PC-3 (cell line): ENCODE results near the gene PPP2R3A. TPM values are rescaled to one million over a fixed set of nuclear protein-coding genes. Genes with fewer than 3 reads are reported as not detected.

Source experiments
- ATAC-seq: fragments of 200-7000 bp; cut with Tn5 transposase; 2 replicates; pipeline ENCODE4 v1.9.1; 2020; ENCODE audit warnings: mild to moderate bottlenecking, moderate library complexity
- BruUV-seq: library from RNA; stranded (reverse); fragments of 400-500 nt; replicated peaks from 2 replicates; lab custom pipeline; 2021; lab: Mats Ljungman, UMichigan
- CTCF ChIA-PET: fragments of 300-600 bp; sonication (Branson Sonifier 250); formaldehyde crosslinking; loops from one replicate; lab custom pipeline; 2022; ENCODE audit warnings: antibody characterized with exemption; lab: Charles Lee
- POLR2A ChIA-PET: fragments of 300-600 bp; sonication (Branson Sonifier 250); formaldehyde crosslinking; loops from one replicate; lab custom pipeline; 2022; ENCODE audit warnings: antibody characterized with exemption; ENCODE audit not compliant: unreplicated experiment; lab: Charles Lee
- DNase-seq: peaks from one replicate; pipeline ENCODE4 v3.0.0-alpha.2; 2015
- H2AFZ ChIP-seq: fragments of 300-600 bp; sonication (generic); 2 replicates; pipeline ENCODE4 v1.6.0; 2016; ENCODE audit warnings: antibody characterized with exemption, low read length
- H3F3A ChIP-seq: fragments of 300-600 bp; sonication (generic); one replicate; pipeline ENCODE4 v1.6.0; 2017; ENCODE audit warnings: antibody characterized with exemption, low read length, control low read depth, mild to moderate bottlenecking; ENCODE audit not compliant: unreplicated experiment
- H3K27ac ChIP-seq: fragments of 300-600 bp; sonication (generic); 2 replicates; pipeline ENCODE4 v1.5.1; 2016; ENCODE audit warnings: mild to moderate bottlenecking, low read length
- H3K27me3 ChIP-seq: fragments of 300-600 bp; sonication (generic); 2 replicates; pipeline ENCODE4 v1.6.1; 2016; ENCODE audit warnings: low read length, mixed read lengths
- H3K36me3 ChIP-seq: fragments of 300-600 bp; sonication (generic); 2 replicates; pipeline ENCODE4 v1.6.1; 2016; ENCODE audit warnings: low read depth, mixed run types, low read length, mixed read lengths
- H3K4me1 ChIP-seq: fragments of 300-600 bp; sonication (generic); 2 replicates; pipeline ENCODE4 v1.5.1; 2016; ENCODE audit warnings: low read length; ENCODE audit not compliant: insufficient read depth
- H3K4me2 ChIP-seq: fragments of 300-600 bp; sonication (generic); 2 replicates; pipeline ENCODE4 v1.6.0; 2016; ENCODE audit warnings: low read length
- H3K4me3 ChIP-seq: fragments of 300-600 bp; sonication (generic); 2 replicates; pipeline ENCODE4 v1.5.1; 2016; ENCODE audit warnings: mild to moderate bottlenecking, low read length, mixed read lengths
- H3K79me2 ChIP-seq: fragments of 300-600 bp; sonication (generic); 2 replicates; pipeline ENCODE4 v1.6.1; 2017; ENCODE audit warnings: low read length, mixed read lengths
- H3K9ac ChIP-seq: fragments of 300-600 bp; sonication (generic); 2 replicates; pipeline ENCODE4 v1.6.0; 2016; ENCODE audit warnings: mild to moderate bottlenecking, low read length
- H3K9me2 ChIP-seq: fragments of 300-600 bp; sonication (generic); replicated peaks from 2 replicates; pipeline ENCODE4 v1.6.1; 2016; ENCODE audit warnings: mixed run types, low read length, mixed read lengths
- H3K9me3 ChIP-seq: fragments of 300-600 bp; sonication (generic); 2 replicates; pipeline ENCODE4 v1.6.1; 2016; ENCODE audit warnings: low read length, mixed read lengths
- H4K20me1 ChIP-seq: fragments of 300-600 bp; sonication (generic); 2 replicates; pipeline ENCODE4 v1.6.1; 2016; ENCODE audit warnings: low read length, mixed read lengths
- EZH2 ChIP-seq: fragments of 300-600 bp; sonication (generic); IDR thresholded peaks from one replicate; pipeline ENCODE4 v1.6.1; 2017; ENCODE audit warnings: antibody characterized with exemption, mild to moderate bottlenecking, low read length; ENCODE audit not compliant: unreplicated experiment
- EZH2phosphoT487 ChIP-seq: fragments of 300-600 bp; sonication (generic); IDR thresholded peaks from 2 replicates; pipeline ENCODE4 v1.6.1; 2018; ENCODE audit warnings: mild to moderate bottlenecking, antibody characterized with exemption, low read length, borderline replicate concordance
- intact Hi-C: fragments of 100-400 bp; cut with micrococcal nuclease; formaldehyde crosslinking; loops from 2 replicates; pipeline ENCODE4 v1.9.0; 2023
- total RNA-seq: library from RNA; depleted of rRNA; stranded (reverse); fragments of >200 nt; gene quantifications from 2 replicates; pipeline ENCODE4 v1.2.3, GENCODE V29; 2014
- TF ChIP-seq, protein P1 (sequence below): fragments of 300-600 bp; sonication (generic); conservative IDR thresholded peaks from 2 replicates; pipeline ENCODE4 v1.5.1; 2017; ENCODE audit warnings: antibody characterized with exemption, low read depth, mild to moderate bottlenecking, low read length

Gene PPP2R3A
- total RNA-seq, 1 experiment from 2014 or later: 12.3 TPM

DNA sequence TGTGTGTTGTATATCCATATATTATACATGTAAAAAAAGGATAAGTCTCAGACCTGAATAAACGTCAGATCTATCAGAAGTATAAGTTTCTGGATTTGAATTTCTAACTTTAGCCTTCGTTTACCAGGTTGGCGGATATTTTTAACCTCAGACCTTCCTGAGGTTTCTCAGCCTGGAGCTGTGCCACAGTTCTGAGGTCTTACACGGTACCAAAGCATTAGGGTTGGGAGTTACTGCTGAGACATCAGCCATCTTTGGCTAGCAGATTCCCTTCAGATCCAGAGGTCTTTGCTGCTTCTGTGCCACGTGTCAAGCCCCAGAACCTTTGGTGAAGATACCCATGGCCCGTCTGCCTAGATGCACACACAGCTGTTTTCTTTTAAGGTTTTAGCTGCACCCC is 84.7 kb downstream of the PPP2R3A start:
- H3K9me2 ChIP-seq: no peaks in the 10 kb centered on the region
- no peak for DNase-seq
- H2AFZ ChIP-seq: no peak overlapping the region
- no peaks in the 10 kb centered on the region for H3K27me3 ChIP-seq
- TF ChIP-seq, protein P1, sequence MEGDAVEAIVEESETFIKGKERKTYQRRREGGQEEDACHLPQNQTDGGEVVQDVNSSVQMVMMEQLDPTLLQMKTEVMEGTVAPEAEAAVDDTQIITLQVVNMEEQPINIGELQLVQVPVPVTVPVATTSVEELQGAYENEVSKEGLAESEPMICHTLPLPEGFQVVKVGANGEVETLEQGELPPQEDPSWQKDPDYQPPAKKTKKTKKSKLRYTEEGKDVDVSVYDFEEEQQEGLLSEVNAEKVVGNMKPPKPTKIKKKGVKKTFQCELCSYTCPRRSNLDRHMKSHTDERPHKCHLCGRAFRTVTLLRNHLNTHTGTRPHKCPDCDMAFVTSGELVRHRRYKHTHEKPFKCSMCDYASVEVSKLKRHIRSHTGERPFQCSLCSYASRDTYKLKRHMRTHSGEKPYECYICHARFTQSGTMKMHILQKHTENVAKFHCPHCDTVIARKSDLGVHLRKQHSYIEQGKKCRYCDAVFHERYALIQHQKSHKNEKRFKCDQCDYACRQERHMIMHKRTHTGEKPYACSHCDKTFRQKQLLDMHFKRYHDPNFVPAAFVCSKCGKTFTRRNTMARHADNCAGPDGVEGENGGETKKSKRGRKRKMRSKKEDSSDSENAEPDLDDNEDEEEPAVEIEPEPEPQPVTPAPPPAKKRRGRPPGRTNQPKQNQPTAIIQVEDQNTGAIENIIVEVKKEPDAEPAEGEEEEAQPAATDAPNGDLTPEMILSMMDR: no peak
- TF ChIP-seq EZH2phosphoT487: no peak
- no peak for TF ChIP-seq EZH2
- no peaks in the 10 kb centered on the region for H3F3A ChIP-seq
- H4K20me1 ChIP-seq: no peaks in the 10 kb centered on the region
- POLR2A ChIA-PET: no interaction called here
- H3K9ac ChIP-seq: no peak overlapping the region
- intact Hi-C loops: no loop called here
- no peaks in the 10 kb centered on the region for H3K79me2 ChIP-seq
- H3K4me1 ChIP-seq: no peaks in the 10 kb centered on the region
- no peak overlapping the region for H3K4me2 ChIP-seq
- H3K9me3 ChIP-seq: no peaks in the 10 kb centered on the region
- no peak for ATAC-seq
- CTCF ChIA-PET: no interaction called here
- BruUV-seq: no TSS peak
- H3K4me3 ChIP-seq: no peak overlapping the region
- H3K27ac ChIP-seq: no peak overlapping the region
- H3K36me3 ChIP-seq: no peaks in the 10 kb centered on the region; the same call in 1 of the 2 replicates

DNA sequence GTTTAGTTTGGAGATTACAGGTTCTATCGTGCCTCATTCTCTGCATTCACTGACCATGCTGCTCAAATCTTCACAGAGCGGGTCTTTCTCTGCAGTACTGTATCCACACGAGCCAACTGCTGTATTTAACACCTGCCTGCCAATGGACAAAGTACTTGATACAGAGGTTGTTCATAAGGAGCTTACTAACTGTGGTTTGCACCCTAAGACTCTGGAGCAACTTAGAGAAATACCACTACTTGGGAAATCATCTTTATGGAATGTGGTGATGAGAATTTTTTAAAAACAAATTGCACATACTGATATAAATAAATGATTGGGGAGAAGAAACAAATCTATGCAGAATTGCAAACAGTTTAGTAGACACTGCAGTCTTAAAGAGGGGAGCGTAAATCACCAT is 90.0 kb downstream of the PPP2R3A start:
- Histone ChIP-seq H3F3A (no peaks in the 10 kb centered on the region), H3K27me3 (no peaks in the 10 kb centered on the region), H3K36me3 (no peaks in the 10 kb centered on the region; the same call in none of the 2 replicates), H3K9me2 (no peaks in the 10 kb centered on the region), H3K27ac (no peak overlapping the region), H3K4me1 (no peaks in the 10 kb centered on the region), H4K20me1 (no peaks in the 10 kb centered on the region), H3K79me2 (no peaks in the 10 kb centered on the region), H3K9ac (no peak overlapping the region), H3K4me2 (no peak overlapping the region), H3K9me3 (no peaks in the 10 kb centered on the region), H3K4me3 (no peak overlapping the region), H2AFZ (no peak overlapping the region)
- ATAC-seq (no peak), DNase-seq (no peak)
- CTCF ChIA-PET: no interaction called here
- BruUV-seq: no TSS peak
- TF ChIP-seq EZH2 (no peak), EZH2phosphoT487 (no peak)
- TF ChIP-seq, protein P1: no peak
- POLR2A ChIA-PET: no interaction called here
- intact Hi-C loops: no loop called here

DNA sequence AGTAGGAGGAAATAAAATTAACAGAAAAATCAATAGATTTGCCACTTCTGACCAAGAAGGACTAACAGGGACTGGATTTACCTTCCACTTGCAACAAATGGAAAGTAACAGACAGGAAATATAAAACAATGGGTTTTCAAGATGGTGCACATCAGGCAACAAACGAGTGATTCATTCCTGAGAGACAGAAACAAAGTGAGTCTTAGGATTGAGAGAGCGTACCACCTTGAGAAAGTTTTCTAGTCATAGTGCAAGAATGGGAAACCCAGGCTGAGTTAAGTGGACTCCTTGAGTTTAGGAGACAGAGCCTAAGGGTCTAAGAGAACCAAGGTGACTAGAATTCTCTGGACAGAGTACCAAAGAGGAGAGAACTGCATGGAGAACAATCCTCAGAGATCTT is 101.7 kb downstream of the PPP2R3A start:
- intact Hi-C loops: no loop called here
- TF ChIP-seq EZH2 (no peak), EZH2phosphoT487 (no peak)
- TF ChIP-seq, protein P1: no peak
- ChIA-PET POLR2A (no interaction called here), CTCF (no interaction called here)
- no peak overlapping the region for H3K9ac ChIP-seq
- H3F3A ChIP-seq: no peaks in the 10 kb centered on the region
- BruUV-seq: no TSS peak
- H3K4me3 ChIP-seq: no peak overlapping the region
- H2AFZ ChIP-seq: no peak overlapping the region
- H3K27me3 ChIP-seq: no peaks in the 10 kb centered on the region
- no peaks in the 10 kb centered on the region; the same call in 1 of the 2 replicates for H3K36me3 ChIP-seq
- ATAC-seq (no peak), DNase-seq (no peak)
- no peaks in the 10 kb centered on the region for H3K79me2 ChIP-seq
- no peaks in the 10 kb centered on the region for H3K9me2 ChIP-seq
- H3K4me2 ChIP-seq: no peak overlapping the region
- H3K27ac ChIP-seq: no peak overlapping the region
- H3K4me1 ChIP-seq: peaks cover 28% of the 10 kb centered on the region
- H4K20me1 ChIP-seq: no peaks in the 10 kb centered on the region
- H3K9me3 ChIP-seq: no peaks in the 10 kb centered on the region
